Globus pallidus (tissue), 1 donor: Measurements from ENCODE around the gene NREP.
"Not testable (repeated sequence)": the region's sequence is repeated elsewhere in the genome, so short reads cannot be mapped to it uniquely, and the experiment has no call there.

Experiments used
- DNase-seq: peaks from one replicate; pipeline ENCODE4 v3.0.0-alpha.2; 2015; ENCODE audit warnings: low spot score

Gene NREP

GRCh38 chr5:111739416-111739815 lies 17.6 kb downstream of the NREP start:
- DNase-seq = no peak

GRCh38 chr5:111738118-111738517 lies 18.9 kb downstream of the NREP start:
- no peak for DNase-seq

- DNase-seq = no peak
Observed at GRCh38 chr5:111737716-111738115, 19.3 kb downstream of the NREP start.

GRCh38 chr5:111735583-111736270 lies 21.3 kb downstream of the NREP start:
- DNase-seq = no peak

GRCh38 chr5:111734597-111734996 lies 22.4 kb downstream of the NREP start:
- DNase-seq = no peak

GRCh38 chr5:111734013-111734412 lies 23.0 kb downstream of the NREP start:
- no peak for DNase-seq

GRCh38 chr5:111733571-111733970 lies 23.4 kb downstream of the NREP start:
- no peak for DNase-seq

GRCh38 chr5:111731638-111732037 lies 25.4 kb downstream of the NREP start:
- DNase-seq = no peak

- no peak for DNase-seq
Observed at GRCh38 chr5:111730659-111731382, 26.2 kb downstream of the NREP start.

GRCh38 chr5:111728941-111729340 lies 28.1 kb downstream of the NREP start:
- no peak for DNase-seq

GRCh38 chr5:111726986-111727385 lies 30.0 kb downstream of the NREP start:
- DNase-seq = no peak

- DNase-seq = no peak
Observed at GRCh38 chr5:111722140-111722539, 34.9 kb downstream of the NREP start.

GRCh38 chr5:111720333-111720890 lies 36.6 kb downstream of the NREP start:
- no peak for DNase-seq

GRCh38 chr5:111719773-111720172 lies 37.2 kb downstream of the NREP start:
- DNase-seq = no peak

GRCh38 chr5:111716789-111717188 lies 40.2 kb downstream of the NREP start:
- not testable (repeated sequence) for DNase-seq

GRCh38 chr5:111707630-111708164 lies 49.3 kb downstream of the NREP start:
- no peak for DNase-seq

- no peak for DNase-seq
Observed at GRCh38 chr5:111706345-111706744, 50.6 kb downstream of the NREP start.

- DNase-seq = no peak
Observed at GRCh38 chr5:111704452-111705085, 52.4 kb downstream of the NREP start.

GRCh38 chr5:111703662-111704061 lies 53.3 kb downstream of the NREP start:
- no peak for DNase-seq

- no peak for DNase-seq
Observed at GRCh38 chr5:111699976-111700375, 57.0 kb downstream of the NREP start.

- no peak for DNase-seq
Observed at GRCh38 chr5:111699324-111699723, 57.7 kb downstream of the NREP start.

GRCh38 chr5:111697881-111698757 lies 58.9 kb downstream of the NREP start:
- DNase-seq = no peak
